OCI-LY3 (cell line): Measurements from ENCODE around the gene IFNE.

Experiments
- H2AFZ ChIP-seq: fragments of 200-600, 300-600 bp; shearing (Covaris generic); 2 replicates; pipeline ENCODE4 v1.6.0; 2014; ENCODE audit warnings: antibody characterized with exemption, low read depth, low read length
- H3K27ac ChIP-seq: fragments of 200-600, 300-600 bp; sonication (generic); 2 replicates; pipeline ENCODE4 v1.5.1; 2014; ENCODE audit warnings: mild to moderate bottlenecking, low read length, moderate library complexity, mixed read lengths
- H3K27me3 ChIP-seq: fragments of 200-600, 300-600 bp; sonication (generic); 2 replicates; pipeline ENCODE4 v1.6.1; 2014; ENCODE audit warnings: low read depth, low read length, mixed read lengths
- H3K36me3 ChIP-seq: fragments of 200-600, 300-600 bp; sonication (generic); replicated peaks from 2 replicates; pipeline ENCODE3; 2014; ENCODE audit warnings: low read depth, low read length, mixed read lengths
- H3K4me1 ChIP-seq: fragments of 300-600, 200-600 bp; sonication (generic); 2 replicates; pipeline ENCODE4 v1.6.1; 2014; ENCODE audit warnings: low read length, mixed read lengths
- H3K4me2 ChIP-seq: fragments of 200-600, 300-600 bp; sonication (generic); 2 replicates; pipeline ENCODE4 v1.6.1; 2014; ENCODE audit warnings: low read length, mixed read lengths
- H3K4me3 ChIP-seq: fragments of 300-600, 200-600 bp; sonication (generic); 2 replicates; pipeline ENCODE4 v1.5.1; 2014; ENCODE audit warnings: antibody characterized with exemption, mild to moderate bottlenecking, low read length, moderate library complexity
- H3K79me2 ChIP-seq: fragments of 300-600, 200-600 bp; shearing (Covaris generic); 2 replicates; pipeline ENCODE4 v1.6.1; 2014; ENCODE audit warnings: mild to moderate bottlenecking, low read length, mixed read lengths
- H3K9ac ChIP-seq: fragments of 300-600, 200-600 bp; shearing (Covaris generic); 2 replicates; pipeline ENCODE4 v1.6.0; 2014; ENCODE audit warnings: mild to moderate bottlenecking, low read length, moderate library complexity
- H3K9me3 ChIP-seq: fragments of 200-600, 300-600 bp; shearing (Covaris generic); 2 replicates; pipeline ENCODE4 v1.6.1; 2014; ENCODE audit warnings: low read length, mixed read lengths; ENCODE audit not compliant: insufficient read depth
- H4K20me1 ChIP-seq: fragments of 200-600, 300-600 bp; sonication (generic); 2 replicates; pipeline ENCODE4 v1.6.1; 2016; ENCODE audit warnings: low read length, mixed read lengths; ENCODE audit not compliant: insufficient read depth
- CTCF ChIP-seq: fragments of 200-600, 300-600 bp; sonication (generic); IDR thresholded peaks from 2 replicates; pipeline ENCODE4 v1.5.1; 2014; ENCODE audit warnings: antibody characterized with exemption, low read length, low read depth
- EZH2phosphoT487 ChIP-seq: fragments of 200-600 bp; shearing (Covaris generic); IDR thresholded peaks from 2 replicates; pipeline ENCODE4 v1.6.1; 2018; ENCODE audit warnings: antibody characterized with exemption, mixed run types, low read depth

Gene IFNE

DNA sequence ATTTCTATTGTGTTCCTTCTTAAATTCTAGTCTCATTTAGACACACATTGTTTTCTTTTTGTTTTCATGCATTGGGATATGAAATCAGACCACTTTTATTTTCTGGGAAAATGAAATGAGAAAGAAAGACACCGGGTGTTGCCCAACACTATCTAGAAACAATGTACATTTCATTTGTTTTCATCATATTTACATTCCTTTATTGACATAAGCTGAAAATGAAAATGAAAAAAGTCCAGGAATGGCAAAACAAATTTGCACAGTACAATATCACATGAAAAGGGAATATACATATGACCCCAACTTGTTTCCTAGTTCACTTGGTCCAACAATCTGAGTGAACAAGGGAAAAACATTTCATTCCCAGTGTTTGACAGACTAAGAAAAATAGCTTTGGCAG, 20.7 kb downstream of the IFNE start:
- Histone ChIP-seq H3K4me3 (no peak overlapping the region), H3K4me1 (no peaks in the 10 kb centered on the region), H2AFZ (no peak overlapping the region), H3K27ac (no peak overlapping the region), H3K9me3 (no peaks in the 10 kb centered on the region), H3K27me3 (peaks cover 54% of the 10 kb centered on the region), H4K20me1 (0 out of 2 replicates have a peak, but pooled peaks cover 3% of the 10 kb centered on the region), H3K79me2 (no peaks in the 10 kb centered on the region), H3K9ac (no peak overlapping the region), H3K4me2 (no peak overlapping the region), H3K36me3 (no peaks in the 10 kb centered on the region)
- TF ChIP-seq EZH2phosphoT487 (no peak), CTCF (no peak)

DNA sequence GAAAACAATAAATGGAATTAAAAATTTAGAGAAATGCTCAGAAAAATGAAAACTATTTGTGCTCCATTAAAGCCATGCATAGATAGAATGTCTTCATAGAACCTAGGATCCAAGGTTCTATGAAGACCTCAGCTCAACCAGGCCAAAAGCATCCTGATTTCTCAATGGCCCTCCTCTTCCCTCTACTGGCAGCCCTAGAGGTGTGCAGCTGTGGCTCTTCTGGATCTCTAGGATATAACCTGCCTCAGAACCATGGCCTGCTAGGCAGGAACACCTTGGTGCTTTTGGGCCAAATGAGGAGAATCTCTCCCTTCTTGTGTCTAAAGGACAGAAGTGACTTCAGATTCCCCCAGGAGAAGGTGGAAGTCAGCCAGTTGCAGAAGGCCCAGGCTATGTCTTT, 26.8 kb downstream of the IFNE start:
- H3K27me3 ChIP-seq = peaks cover 50% of the 10 kb centered on the region
- H4K20me1 ChIP-seq = peaks cover 3% of the 10 kb centered on the region; the same call in 1 of the 2 replicates
- no peak overlapping the region for H3K27ac ChIP-seq
- H3K4me3 ChIP-seq = no peak overlapping the region
- no peak overlapping the region for H3K9ac ChIP-seq
- no peak overlapping the region for H3K4me2 ChIP-seq
- no peak overlapping the region for H2AFZ ChIP-seq
- no peak for TF ChIP-seq EZH2phosphoT487
- peak; percentile 81 for TF ChIP-seq CTCF
- H3K4me1 ChIP-seq = no peaks in the 10 kb centered on the region
- H3K9me3 ChIP-seq = no peaks in the 10 kb centered on the region
- H3K36me3 ChIP-seq = no peaks in the 10 kb centered on the region
- no peaks in the 10 kb centered on the region for H3K79me2 ChIP-seq

DNA sequence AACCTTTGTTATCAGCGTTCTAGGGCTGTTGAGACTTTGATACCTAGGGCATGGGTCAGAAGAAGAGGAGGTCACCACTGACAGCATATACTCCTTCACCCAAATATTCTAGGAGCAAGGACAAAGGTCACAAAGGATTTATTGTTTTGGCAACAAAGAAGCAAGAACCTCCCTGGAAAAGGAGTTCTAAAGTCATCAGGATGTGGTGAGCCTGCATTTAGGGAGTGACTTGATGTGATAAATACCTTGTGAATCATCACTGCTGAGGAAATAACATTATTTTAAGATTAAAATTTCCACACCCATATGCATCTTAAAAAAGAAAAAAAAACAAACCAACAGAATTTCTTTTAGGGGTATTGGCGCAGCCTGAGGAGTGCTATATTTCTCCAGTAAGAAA, 28.0 kb downstream of the IFNE start:
- no peaks in the 10 kb centered on the region for H3K79me2 ChIP-seq
- H3K4me2 ChIP-seq = no peak overlapping the region
- no peak overlapping the region for H3K9ac ChIP-seq
- peaks cover 57% of the 10 kb centered on the region for H3K27me3 ChIP-seq
- peaks cover 3% of the 10 kb centered on the region; the same call in 1 of the 2 replicates for H4K20me1 ChIP-seq
- no peak overlapping the region for H2AFZ ChIP-seq
- TF ChIP-seq EZH2phosphoT487 (no peak), CTCF (no peak)
- no peaks in the 10 kb centered on the region for H3K4me1 ChIP-seq
- H3K4me3 ChIP-seq = no peak overlapping the region
- no peaks in the 10 kb centered on the region for H3K9me3 ChIP-seq
- no peak overlapping the region for H3K27ac ChIP-seq
- no peaks in the 10 kb centered on the region for H3K36me3 ChIP-seq

DNA sequence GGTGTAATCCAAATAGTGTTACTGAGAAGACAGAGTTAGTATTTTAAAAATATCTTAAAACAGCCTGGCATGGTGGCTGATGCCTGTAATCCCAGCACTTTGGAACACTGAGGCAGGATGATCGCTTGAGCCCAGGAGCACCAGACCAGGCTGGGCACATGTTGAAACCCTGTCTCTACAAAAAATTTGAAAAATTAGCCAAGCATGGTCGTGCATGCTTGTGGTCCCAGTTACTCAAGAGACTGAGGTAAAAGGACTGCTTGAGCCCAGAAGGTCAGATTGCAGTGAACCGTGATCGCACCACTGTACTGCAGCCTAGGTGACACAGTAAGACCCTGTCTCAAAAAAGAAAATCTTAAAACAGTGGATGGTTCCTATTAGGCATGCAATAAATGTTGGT, 29.4 kb downstream of the IFNE start:
- Histone ChIP-seq H3K9me3 (no peaks in the 10 kb centered on the region), H4K20me1 (peaks cover 9% of the 10 kb centered on the region; the same call in 1 of the 2 replicates), H3K79me2 (no peaks in the 10 kb centered on the region), H3K36me3 (no peaks in the 10 kb centered on the region), H2AFZ (no peak overlapping the region), H3K4me3 (no peak overlapping the region), H3K9ac (no peak overlapping the region), H3K27ac (no peak overlapping the region), H3K4me1 (no peaks in the 10 kb centered on the region), H3K4me2 (no peak overlapping the region), H3K27me3 (peaks cover 69% of the 10 kb centered on the region)
- no peak for TF ChIP-seq CTCF
- TF ChIP-seq EZH2phosphoT487 = no peak
